Measurements from ENCODE around the gene PLEKHM3.

GRCh38 chr2:208042450-208042849, 17.1 kb upstream of the PLEKHM3 start:
- TF ChIP-seq EZH2 (IDR thresholded peaks at IDR 0.05; ENCODE audit: low read depth) (no peak), CTCF (conservative IDR thresholded peaks at IDR 0.05) (no peak)
